OCI-LY1 (cell line): ENCODE measurements around the gene SH3RF3.

Source experiments
- EZH2 ChIP-seq: fragments of 200-600 bp; sonication (generic), shearing (Covaris generic); IDR thresholded peaks from 2 replicates; pipeline ENCODE4 v1.8.0; 2017; ENCODE audit warnings: borderline replicate concordance, mixed run types, mild to moderate bottlenecking, antibody characterized with exemption, low read length, moderate library complexity, mixed read lengths
- TF ChIP-seq, protein P1 (sequence below): fragments of 200-600 bp; sonication (generic), shearing (Covaris generic); IDR thresholded peaks from 2 replicates; pipeline ENCODE4 v1.5.1; 2017; ENCODE audit warnings: mild to moderate bottlenecking, antibody characterized with exemption, low read length, moderate library complexity, mixed read lengths

DNA sequence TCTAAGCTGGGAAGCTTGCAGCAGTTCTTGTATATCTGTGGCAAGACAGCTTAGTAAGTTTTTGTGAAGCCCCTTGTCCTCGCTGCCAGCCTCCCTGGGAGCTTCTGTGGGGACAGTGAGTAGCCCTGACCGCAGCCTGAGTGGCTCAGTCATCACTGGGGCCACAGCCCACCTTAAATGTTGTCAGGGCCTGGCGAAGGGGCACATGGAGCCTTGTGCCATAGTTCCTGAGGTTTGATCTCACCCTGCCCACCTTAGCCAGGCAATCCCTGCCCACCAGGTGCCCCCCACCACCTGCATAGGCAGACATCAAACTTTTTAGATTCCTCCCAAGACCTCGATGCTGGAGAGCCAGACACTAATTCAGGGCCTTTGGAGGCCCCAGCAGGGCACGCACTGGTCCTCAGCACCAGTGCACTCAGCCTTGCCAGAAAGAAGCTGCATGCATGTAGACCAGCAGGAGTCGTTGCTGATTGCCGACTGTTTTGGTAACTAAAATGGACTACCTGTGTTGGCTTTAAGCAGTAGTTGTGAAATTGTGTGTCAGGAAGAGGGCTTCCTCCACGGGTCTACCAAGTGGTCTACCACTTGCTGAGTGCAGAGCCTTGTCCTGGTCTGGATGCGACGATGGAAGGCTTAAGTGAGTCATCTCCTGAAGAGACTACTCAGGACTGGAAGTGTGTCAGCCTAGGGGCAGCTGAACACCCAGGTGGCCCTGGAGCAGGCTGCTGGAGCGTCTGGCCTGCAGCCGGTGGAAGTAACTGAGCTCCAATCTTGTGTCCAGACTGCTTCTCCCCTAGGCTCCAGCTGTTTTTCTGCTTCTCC, 251.7 kb downstream of the SH3RF3 start:
- TF ChIP-seq, protein P1, sequence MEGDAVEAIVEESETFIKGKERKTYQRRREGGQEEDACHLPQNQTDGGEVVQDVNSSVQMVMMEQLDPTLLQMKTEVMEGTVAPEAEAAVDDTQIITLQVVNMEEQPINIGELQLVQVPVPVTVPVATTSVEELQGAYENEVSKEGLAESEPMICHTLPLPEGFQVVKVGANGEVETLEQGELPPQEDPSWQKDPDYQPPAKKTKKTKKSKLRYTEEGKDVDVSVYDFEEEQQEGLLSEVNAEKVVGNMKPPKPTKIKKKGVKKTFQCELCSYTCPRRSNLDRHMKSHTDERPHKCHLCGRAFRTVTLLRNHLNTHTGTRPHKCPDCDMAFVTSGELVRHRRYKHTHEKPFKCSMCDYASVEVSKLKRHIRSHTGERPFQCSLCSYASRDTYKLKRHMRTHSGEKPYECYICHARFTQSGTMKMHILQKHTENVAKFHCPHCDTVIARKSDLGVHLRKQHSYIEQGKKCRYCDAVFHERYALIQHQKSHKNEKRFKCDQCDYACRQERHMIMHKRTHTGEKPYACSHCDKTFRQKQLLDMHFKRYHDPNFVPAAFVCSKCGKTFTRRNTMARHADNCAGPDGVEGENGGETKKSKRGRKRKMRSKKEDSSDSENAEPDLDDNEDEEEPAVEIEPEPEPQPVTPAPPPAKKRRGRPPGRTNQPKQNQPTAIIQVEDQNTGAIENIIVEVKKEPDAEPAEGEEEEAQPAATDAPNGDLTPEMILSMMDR: no peak
- TF ChIP-seq EZH2: no peak
